Muscle of leg (tissue), 11 donors: Measurements from ENCODE around the gene ZFYVE21. TPM values are rescaled to one million over a fixed set of nuclear protein-coding genes. Genes with fewer than 3 reads are reported as not detected.

Source experiments
- DNase-seq: peaks from one replicate; pipeline ENCODE4 v3.0.0; 2013
- H3K27ac ChIP-seq: one replicate; pipeline ENCODE4 v1.5.1; 2013; ENCODE audit warnings: mild to moderate bottlenecking, low read length, control low read depth
- H3K27me3 ChIP-seq: one replicate; pipeline ENCODE4 v1.6.1; 2013; ENCODE audit warnings: low read length; ENCODE audit not compliant: control insufficient read depth, insufficient read depth
- H3K36me3 ChIP-seq: one replicate; pipeline ENCODE4 v1.6.1; 2013; ENCODE audit warnings: low read length; ENCODE audit not compliant: control insufficient read depth, insufficient read depth
- H3K4me1 ChIP-seq: one replicate; pipeline ENCODE4 v1.6.1; 2013; ENCODE audit warnings: low read length; ENCODE audit not compliant: control insufficient read depth, insufficient read depth
- H3K4me3 ChIP-seq: one replicate; pipeline ENCODE4 v1.5.1; 2013; ENCODE audit warnings: low read length, control low read depth
- H3K9me3 ChIP-seq: replicated peaks from 2 replicates; pipeline ENCODE4 v1.6.1; 2013; ENCODE audit warnings: low read depth, low read length; ENCODE audit not compliant: control insufficient read depth
- WGBS: methylation state at CpG from one replicate; pipeline ENCODE4 v1.1.5; 2013; ENCODE audit warnings: missing lambda C conversion rate; ENCODE audit not compliant: insufficient coverage; 5-methylcytosine and 5-hydroxymethylcytosine counted together
- polyA plus RNA-seq, 8 donors: library from polyadenylated mRNA; unstranded; fragments of 120-200 nt; gene quantifications; one replicate each; pipeline versions ENCODE4 v1.2.1 to v1.2.3, GENCODE V29; 2013; ENCODE audit warnings: inconsistent platforms in 1 of 8, low replicate concordance in 1 of 8; ENCODE audit not compliant: insufficient read length in 8 of 8, insufficient read depth in 1 of 8
- total RNA-seq: library from RNA; stranded (reverse); fragments of 120-200 nt; gene quantifications from one replicate; pipeline ENCODE4 v1.2.4, GENCODE V29; 2013

The ZFYVE21 gene
- total and polyA plus RNA-seq, 9 donors, result 33.6 to 46.4 (median 41.3) TPM

DNA sequence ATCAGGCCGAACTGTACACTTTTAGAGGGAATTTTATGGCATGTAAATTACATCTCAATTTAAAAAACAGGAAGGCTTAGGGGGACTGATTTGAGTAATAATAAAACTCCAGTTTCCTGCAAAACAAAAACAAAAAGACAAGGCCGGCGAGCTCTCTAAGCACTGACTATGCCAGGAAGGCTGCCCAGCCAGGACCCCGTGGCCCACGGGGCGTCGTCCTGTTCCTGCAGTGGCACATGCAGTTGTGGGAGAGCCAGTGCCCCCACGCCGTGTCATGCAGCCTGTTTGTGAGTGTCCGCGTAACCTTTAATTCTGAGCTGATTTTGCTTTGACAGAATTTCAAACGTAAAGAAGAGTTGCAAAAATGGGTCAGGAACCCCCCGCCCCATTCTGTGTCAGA, 10.9 kb upstream of the ZFYVE21 start:
- Histone ChIP-seq H3K4me1 (peaks cover 29% of the 10 kb centered on the region), H3K27me3 (no peaks in the 10 kb centered on the region), H3K36me3 (peaks cover 92% of the 10 kb centered on the region), H3K27ac (peak overlapping the region; percentile 55), H3K4me3 (no peak overlapping the region), H3K9me3 (no peaks in the 10 kb centered on the region)
- WGBS, result 79% methylated on average over 12 of the region's 13 CpGs
- no peak for DNase-seq

DNA sequence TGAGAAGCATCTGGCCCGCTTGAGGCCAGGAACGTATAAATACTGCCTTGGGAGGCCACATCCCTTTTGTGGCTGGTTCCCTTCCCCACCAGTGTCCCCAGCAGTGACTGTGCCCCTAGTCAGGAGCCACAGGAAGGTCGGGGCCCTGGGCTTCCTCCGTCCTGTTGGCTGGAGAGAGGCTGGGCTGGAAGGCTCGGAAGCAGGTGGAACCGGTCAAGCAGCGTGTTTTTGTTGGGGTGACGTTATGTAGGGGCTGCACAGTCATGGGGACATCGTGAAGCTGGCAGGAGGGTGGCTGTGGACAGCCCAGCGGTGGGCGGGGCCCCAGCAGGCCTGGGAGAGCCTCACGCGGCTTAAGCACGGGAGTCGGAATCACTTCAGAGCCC, 10.5 kb upstream of the ZFYVE21 start:
- WGBS, result 45% methylated on average over 9 of the region's 15 CpGs
- H3K36me3 ChIP-seq, result peaks cover 90% of the 10 kb centered on the region
- peak overlapping the region; percentile 55 for H3K27ac ChIP-seq
- DNase-seq, result no peak
- H3K27me3 ChIP-seq, result no peaks in the 10 kb centered on the region
- no peaks in the 10 kb centered on the region for H3K9me3 ChIP-seq
- peaks cover 25% of the 10 kb centered on the region for H3K4me1 ChIP-seq
- no peak overlapping the region for H3K4me3 ChIP-seq

DNA sequence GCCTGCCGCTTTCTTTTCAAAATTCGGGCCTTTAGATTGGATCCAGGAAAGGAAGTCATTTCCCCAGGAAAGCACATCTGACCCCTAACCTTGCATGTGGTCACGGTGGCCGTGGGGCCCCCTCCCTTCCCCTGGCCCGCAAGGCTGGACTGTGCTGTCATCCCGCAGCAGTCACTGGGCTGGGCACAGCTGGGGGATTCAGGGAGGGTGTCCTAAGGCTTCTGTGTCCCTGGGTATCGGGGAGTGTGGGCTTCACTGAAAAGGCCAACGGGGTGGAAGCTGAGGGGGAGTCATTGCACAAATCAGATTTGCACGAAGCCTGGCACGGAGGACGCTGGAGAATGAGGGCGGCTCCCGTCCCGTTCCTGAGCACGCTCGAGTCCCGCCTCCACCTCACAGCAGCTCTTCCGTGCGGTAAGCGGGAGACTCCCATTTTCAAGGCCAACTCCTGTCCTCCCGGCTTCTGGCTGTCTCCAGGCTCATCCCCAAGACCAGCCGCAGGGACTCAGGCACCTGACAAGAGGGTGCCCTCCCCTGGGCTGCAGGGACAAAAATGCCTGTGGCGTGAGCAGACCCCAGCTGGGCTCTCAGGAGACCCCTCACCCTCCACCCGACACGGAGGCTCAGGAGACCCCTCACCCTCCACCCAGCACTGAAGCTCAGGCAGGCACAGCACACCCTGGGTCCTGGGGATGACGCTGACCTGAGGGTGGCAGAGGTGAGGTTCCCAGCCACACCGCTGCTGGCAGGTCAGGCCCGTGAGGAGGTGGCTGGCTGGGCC, 9.9 kb upstream of the ZFYVE21 start:
- Histone ChIP-seq H3K4me1 (peaks cover 19% of the 10 kb centered on the region), H3K36me3 (peaks cover 85% of the 10 kb centered on the region), H3K9me3 (no peaks in the 10 kb centered on the region), H3K27me3 (no peaks in the 10 kb centered on the region), H3K4me3 (no peak overlapping the region), H3K27ac (no peak overlapping the region)
- WGBS, result 67% methylated on average over 21 of the region's 28 CpGs
- no peak for DNase-seq

DNA sequence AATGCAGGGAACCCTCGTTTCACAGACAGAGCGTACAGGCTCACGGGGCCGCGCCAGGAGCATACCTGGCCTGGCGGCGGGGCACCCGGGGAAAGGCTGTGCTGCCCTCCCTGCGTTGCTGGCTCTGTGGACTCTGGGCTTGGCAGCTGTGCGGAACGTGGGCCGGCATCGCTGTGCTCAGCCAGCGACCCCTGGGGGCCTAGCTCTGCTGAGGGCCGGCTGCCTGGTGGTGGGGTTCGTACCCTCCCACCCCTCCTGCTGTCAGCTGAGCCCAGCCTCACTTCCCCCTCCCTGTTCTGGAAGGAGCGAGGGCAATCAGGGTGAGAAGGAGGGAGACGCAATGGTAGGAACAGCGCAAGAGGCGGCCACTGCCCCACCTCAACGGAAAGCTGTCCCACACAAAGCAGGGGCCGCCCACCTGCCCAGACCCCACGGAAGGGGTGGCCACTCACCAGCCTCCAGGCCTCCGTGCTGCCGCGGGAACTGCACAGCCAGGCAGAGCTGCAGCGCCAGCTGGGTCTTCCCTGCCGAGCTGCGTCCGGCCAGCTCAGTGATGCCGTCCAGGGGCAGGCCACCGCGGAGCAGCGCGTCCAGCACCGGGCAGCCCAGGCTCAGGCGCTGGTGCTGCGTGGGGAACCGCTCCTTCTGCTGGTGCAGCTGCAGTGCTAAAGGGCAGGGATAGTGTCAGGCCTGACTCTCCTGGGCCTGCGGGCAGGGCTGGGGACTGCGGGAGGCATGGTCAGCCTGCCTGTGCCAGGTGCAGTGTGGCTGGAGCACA, 8.9 kb upstream of the ZFYVE21 start:
- Histone ChIP-seq H3K9me3 (no peaks in the 10 kb centered on the region), H3K27me3 (no peaks in the 10 kb centered on the region), H3K27ac (no peak overlapping the region), H3K4me3 (no peak overlapping the region), H3K36me3 (peaks cover 76% of the 10 kb centered on the region), H3K4me1 (peaks cover 18% of the 10 kb centered on the region)
- no peak for DNase-seq
- WGBS, result 90% methylated on average over 32 of the region's 41 CpGs

DNA sequence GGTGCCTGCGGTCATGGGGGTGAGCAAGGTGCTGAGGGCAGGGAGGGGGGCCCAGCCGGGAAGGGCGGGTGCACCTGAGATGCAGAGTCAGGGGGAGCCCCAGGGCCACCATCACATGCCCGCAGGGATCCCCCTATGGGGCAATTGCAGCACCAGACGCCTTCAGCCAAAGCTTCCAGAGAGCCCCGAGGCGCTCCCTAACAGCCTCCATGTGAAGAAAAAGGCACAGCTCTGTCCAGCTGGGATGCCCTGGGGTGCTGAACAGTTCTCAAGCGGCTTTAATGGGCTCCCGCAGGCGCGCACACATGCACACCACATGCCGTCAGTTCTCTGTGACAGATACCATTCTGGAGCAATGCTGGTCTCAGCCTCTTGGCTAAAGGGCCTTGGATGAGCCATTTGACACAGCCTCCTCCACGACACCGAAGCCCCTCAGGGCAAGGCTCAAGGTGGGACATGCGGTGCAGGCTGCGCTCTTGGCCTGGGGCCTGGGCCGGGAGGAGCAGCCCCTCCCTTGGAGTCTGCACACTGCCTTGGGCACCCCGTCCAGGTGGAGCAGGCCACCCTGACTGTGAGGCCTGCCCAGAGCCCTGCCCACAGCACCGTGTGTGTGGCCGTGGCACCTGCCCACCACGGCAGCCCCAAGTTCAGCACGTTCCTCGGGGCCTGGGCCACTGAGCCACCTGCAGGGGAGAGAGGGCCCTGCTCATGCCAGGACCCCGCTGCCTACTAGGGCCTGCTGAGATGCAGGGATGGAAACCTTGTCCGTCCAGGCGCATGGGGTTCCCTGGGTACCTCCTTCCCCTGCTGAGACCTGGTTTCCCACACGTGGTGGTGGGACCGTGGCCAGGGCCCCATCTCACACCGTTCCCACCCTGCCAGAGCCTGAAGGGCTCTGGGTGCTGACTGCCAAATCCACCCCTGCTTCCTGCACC, 8.0 kb upstream of the ZFYVE21 start:
- no peak for DNase-seq
- 75% methylated on average over 29 of the region's 29 CpGs for WGBS
- H3K27ac ChIP-seq, result no peak overlapping the region
- H3K36me3 ChIP-seq, result peaks cover 67% of the 10 kb centered on the region
- H3K27me3 ChIP-seq, result no peaks in the 10 kb centered on the region
- H3K9me3 ChIP-seq, result no peaks in the 10 kb centered on the region
- H3K4me1 ChIP-seq, result peaks cover 25% of the 10 kb centered on the region
- no peak overlapping the region for H3K4me3 ChIP-seq

DNA sequence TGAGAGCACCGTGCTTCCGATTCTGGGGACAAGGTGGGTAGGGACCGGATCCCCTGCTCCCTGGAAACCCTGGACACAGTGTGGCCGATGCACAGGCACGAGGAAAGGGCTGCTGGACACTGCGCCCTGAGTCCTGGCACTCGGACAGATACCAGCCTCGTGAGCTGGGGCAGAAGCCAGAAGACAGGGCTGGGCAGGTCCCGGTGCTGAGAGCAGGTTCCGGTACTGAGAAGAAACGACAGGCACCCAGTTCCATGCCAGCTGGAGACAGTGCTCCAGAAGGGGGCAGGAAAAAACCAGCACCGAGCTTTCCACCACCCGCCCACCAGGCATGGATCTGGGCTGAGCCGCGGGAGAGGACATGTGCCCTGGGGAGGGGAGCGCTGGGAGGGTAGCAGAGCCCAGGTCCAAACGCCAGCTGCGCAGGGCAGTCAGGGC, 6.8 kb upstream of the ZFYVE21 start:
- WGBS, result 86% methylated on average over 17 of the region's 18 CpGs
- no peak for DNase-seq
- Histone ChIP-seq H3K9me3 (no peaks in the 10 kb centered on the region), H3K36me3 (peaks cover 56% of the 10 kb centered on the region), H3K27me3 (no peaks in the 10 kb centered on the region), H3K4me3 (no peak overlapping the region), H3K27ac (no peak overlapping the region), H3K4me1 (peaks cover 27% of the 10 kb centered on the region)

DNA sequence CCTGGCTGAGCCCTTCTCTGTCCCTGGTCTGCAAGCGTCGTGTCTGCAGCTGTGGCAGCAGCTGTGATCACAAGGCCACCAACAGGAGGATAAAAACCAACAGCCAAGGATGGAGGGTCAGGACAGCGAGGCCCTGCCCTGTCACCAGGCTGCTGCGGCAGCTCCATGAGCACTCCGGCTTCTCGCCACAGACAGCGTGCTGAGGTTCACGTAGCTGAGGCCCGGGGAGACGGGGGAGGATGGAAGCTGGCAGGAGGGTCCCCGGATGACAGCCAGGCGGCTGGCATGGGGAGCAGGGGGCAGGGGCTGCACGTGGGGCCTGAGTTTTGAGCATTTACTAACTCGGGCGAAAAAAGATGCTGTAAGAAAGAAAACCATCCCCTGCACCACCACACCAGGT, 5.8 kb upstream of the ZFYVE21 start:
- no peaks in the 10 kb centered on the region for H3K27me3 ChIP-seq
- no peak overlapping the region for H3K4me3 ChIP-seq
- H3K27ac ChIP-seq, result no peak overlapping the region
- DNase-seq, result no peak
- peaks cover 46% of the 10 kb centered on the region for H3K36me3 ChIP-seq
- 90% methylated on average over 7 of the region's 15 CpGs for WGBS
- peaks cover 33% of the 10 kb centered on the region for H3K4me1 ChIP-seq
- no peaks in the 10 kb centered on the region for H3K9me3 ChIP-seq

DNA sequence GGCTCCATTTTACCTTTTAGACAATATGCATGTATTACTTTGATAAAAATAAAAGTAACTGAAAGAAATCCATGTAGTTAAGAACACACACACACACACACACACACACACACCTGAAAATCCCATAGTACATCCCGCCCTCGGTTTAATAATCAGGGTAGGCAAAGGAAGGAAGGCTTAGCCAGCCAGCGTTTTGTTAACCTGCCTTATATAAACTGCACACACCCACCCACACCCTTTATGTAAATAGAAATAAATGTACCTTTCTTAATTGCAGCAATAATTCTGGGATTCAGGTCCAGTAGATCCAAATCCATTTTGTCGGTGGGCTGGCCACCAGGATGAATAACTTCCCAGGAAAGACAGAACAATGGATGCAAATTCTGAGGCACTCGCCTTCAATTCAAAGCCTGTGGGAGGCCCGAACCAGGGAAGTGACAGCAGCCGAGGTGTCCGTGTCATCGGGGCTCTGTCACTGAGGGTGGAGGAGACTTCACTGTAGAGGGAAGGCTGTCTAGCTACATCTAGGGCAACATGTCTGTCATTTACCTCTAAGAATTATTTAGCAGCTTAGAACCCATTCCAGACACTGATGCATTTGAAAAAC, 4.7 kb upstream of the ZFYVE21 start:
- H3K27ac ChIP-seq, result no peak overlapping the region

DNA sequence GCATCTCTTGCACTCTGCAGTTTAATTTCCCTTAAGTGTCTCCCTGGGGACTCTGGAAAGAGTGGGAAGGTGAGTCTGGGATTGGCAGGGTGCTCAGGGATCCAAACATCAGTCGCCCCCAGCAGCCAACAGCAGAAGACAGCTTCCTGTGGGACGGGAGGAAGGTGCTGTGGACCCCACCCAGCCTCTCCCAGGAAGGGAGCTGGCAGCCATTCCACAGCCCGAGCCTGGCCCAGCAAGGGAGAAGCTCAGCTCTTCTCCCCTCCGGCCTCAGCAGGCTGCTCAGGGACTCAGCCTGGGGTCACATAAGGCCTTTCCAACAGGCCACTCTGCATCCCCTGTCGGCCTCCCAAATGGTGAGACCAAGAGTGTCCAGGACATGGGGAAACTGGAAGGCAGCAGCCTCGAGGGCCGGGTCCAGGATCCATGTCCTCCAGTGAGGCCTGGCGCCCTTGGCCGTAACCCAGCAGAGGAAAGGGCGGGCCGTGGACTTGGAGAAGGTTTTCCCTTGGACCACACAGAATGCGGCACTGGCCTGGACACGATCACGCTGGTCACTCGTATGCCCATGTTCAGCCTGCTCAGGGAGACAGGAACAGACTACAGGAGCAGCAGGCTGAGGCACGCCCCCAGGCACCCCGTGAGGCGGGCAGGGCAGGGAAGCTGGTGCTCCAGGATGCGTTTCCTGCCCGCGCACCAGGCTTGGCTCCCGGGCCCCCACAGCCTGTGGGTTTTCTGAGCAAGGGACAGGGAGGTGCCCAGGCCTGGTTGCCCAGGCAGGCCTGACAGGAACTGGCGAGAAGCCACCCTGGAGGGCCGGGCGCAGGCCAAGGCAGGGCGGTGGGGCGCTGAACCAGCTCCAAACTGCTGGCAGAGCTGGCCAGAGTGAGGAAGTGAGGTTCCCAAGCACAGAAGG, 3.8 kb upstream of the ZFYVE21 start:
- H3K27ac ChIP-seq, result peak overlapping the region; percentile 35
- WGBS, result 73% methylated on average over 26 of the region's 27 CpGs
- peaks cover 37% of the 10 kb centered on the region for H3K4me1 ChIP-seq
- H3K36me3 ChIP-seq, result peaks cover 27% of the 10 kb centered on the region
- no peaks in the 10 kb centered on the region for H3K9me3 ChIP-seq
- no peaks in the 10 kb centered on the region for H3K27me3 ChIP-seq
- no peak for DNase-seq
- H3K4me3 ChIP-seq, result no peak overlapping the region

More for the DNA sequence above, 4.7 kb upstream of the ZFYVE21 start:
- H3K4me3 ChIP-seq, result no peak overlapping the region
- H3K27me3 ChIP-seq, result no peaks in the 10 kb centered on the region
- H3K36me3 ChIP-seq, result peaks cover 36% of the 10 kb centered on the region
- no peak for DNase-seq
- H3K4me1 ChIP-seq, result peaks cover 33% of the 10 kb centered on the region
- H3K9me3 ChIP-seq, result no peaks in the 10 kb centered on the region
- 88% methylated on average over 3 of the region's 9 CpGs for WGBS
